SK-N-SH (cell line): ENCODE data around the gene SCRN1.

Experiments used
- CHD2 ChIP-seq: fragments of 150-350 bp; IDR thresholded peaks from 2 replicates; pipeline ENCODE4 v1.6.1; 2018; ENCODE audit warnings: low read length; ENCODE audit not compliant: partially characterized antibody
- EP300 ChIP-seq, 2 experiments: IDR thresholded peaks; 2 replicates each; pipeline versions ENCODE4 v1.4.0 to v1.6.1; 2012; ENCODE audit warnings: borderline replicate concordance in 1 of 2, low read depth in 1 of 2, low read length in 1 of 2
- GATA2 ChIP-seq: sonication (generic); formaldehyde crosslinking; IDR thresholded peaks from 2 replicates; pipeline ENCODE4 v1.5.0; 2020; ENCODE audit warnings: mild to moderate bottlenecking, missing genetic modification reagents
- MEF2A ChIP-seq: IDR thresholded peaks from 2 replicates; pipeline ENCODE4 v1.4.0; 2012; ENCODE audit warnings: low read depth, borderline replicate concordance
- RAD21 ChIP-seq: IDR thresholded peaks from 2 replicates; pipeline ENCODE4 v1.6.1; 2012; ENCODE audit warnings: mild to moderate bottlenecking, low read length
- RXRA ChIP-seq: IDR thresholded peaks from 2 replicates; pipeline ENCODE4 v1.4.0; 2012; ENCODE audit warnings: low read depth, mild to moderate bottlenecking, borderline replicate concordance
- SIN3A ChIP-seq: IDR thresholded peaks from 2 replicates; pipeline ENCODE4 v1.6.1; 2012; ENCODE audit warnings: low read depth, mild to moderate bottlenecking, low read length, moderate library complexity, borderline replicate concordance
- SMC3 ChIP-seq: IDR thresholded peaks from 2 replicates; pipeline ENCODE4 v1.6.1; 2012; ENCODE audit warnings: low read depth, low read length, improper control_type of control experiment
- TAF1 ChIP-seq: IDR thresholded peaks from 2 replicates; pipeline ENCODE4 v1.6.1; 2012; ENCODE audit warnings: low read depth, mild to moderate bottlenecking, low read length, moderate library complexity, borderline replicate concordance
- TF ChIP-seq, protein P1 (sequence below): fragments of 200-600 bp; sonication (generic); IDR thresholded peaks from 2 replicates; pipeline ENCODE4 v1.6.1; 2017; ENCODE audit warnings: antibody characterized with exemption, mild to moderate bottlenecking, moderate library complexity
- TF ChIP-seq, protein P2 (sequence below): IDR thresholded peaks from 2 replicates; pipeline ENCODE4 v1.4.0; 2012; ENCODE audit warnings: low read depth

DNA sequence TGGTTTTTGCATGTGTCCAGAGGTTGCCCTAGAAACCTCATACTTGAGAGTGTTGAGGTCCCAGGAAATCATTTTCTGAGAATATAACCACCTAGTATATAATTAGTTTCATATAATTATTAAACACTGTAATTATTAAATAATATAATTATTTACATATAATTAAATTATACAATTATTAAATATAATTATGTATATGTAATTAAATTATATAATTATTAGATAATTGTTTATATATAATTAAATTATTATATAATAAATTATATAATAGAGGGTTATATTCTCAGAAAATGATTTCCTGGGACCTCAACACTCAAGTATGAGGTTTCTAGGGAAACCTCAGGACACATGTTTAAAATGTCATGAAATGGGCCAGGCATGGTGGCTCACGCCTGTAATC, 27.6 kb downstream of the SCRN1 start:
- TF ChIP-seq, protein P1, sequence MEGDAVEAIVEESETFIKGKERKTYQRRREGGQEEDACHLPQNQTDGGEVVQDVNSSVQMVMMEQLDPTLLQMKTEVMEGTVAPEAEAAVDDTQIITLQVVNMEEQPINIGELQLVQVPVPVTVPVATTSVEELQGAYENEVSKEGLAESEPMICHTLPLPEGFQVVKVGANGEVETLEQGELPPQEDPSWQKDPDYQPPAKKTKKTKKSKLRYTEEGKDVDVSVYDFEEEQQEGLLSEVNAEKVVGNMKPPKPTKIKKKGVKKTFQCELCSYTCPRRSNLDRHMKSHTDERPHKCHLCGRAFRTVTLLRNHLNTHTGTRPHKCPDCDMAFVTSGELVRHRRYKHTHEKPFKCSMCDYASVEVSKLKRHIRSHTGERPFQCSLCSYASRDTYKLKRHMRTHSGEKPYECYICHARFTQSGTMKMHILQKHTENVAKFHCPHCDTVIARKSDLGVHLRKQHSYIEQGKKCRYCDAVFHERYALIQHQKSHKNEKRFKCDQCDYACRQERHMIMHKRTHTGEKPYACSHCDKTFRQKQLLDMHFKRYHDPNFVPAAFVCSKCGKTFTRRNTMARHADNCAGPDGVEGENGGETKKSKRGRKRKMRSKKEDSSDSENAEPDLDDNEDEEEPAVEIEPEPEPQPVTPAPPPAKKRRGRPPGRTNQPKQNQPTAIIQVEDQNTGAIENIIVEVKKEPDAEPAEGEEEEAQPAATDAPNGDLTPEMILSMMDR = no peak
- TF ChIP-seq SMC3 (no peak), SIN3A (no peak), CHD2 (no peak), GATA2 (no peak), MEF2A (no peak), RAD21 (no peak), EP300 (IDR thresholded peaks at IDR 0.05; ENCODE audit: borderline replicate concordance in 1 of 2, low read depth in 1 of 2, low read length in 1 of 2) (no peak), RXRA (no peak), TAF1 (no peak)
- TF ChIP-seq, protein P2, sequence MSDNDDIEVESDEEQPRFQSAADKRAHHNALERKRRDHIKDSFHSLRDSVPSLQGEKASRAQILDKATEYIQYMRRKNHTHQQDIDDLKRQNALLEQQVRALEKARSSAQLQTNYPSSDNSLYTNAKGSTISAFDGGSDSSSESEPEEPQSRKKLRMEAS = no peak
